Activated naive CD8-positive, alpha-beta T cell treated with anti-CD3 and anti-CD28 coated beads, Interleukin-2, amount 50 U/mL, for 16 hours (primary cell): ENCODE data around the gene ITPKA.
"Not testable (repeated sequence)": the region's sequence is repeated elsewhere in the genome, so short reads cannot be mapped to it uniquely, and the experiment has no call there.

ENCODE experiments used
- DNase-seq: peaks from one replicate; pipeline ENCODE4 v3.0.0-alpha.2; 2020; ENCODE audit warnings: low read depth, low spot score

The ITPKA gene

GRCh38 chr15:41493205-41493901, at the start of gene ITPKA:
TSS of gene ITPKA (plus strand) at chr15:41493874. CDS start at chr15:41493928, 54 bp downstream.
- peak; percentile 86 for DNase-seq

GRCh38 chr15:41445399-41445798, 48.3 kb upstream of the ITPKA start:
- DNase-seq: no peak

GRCh38 chr15:41462084-41462795, 31.4 kb upstream of the ITPKA start:
- DNase-seq: no peak

DNA sequence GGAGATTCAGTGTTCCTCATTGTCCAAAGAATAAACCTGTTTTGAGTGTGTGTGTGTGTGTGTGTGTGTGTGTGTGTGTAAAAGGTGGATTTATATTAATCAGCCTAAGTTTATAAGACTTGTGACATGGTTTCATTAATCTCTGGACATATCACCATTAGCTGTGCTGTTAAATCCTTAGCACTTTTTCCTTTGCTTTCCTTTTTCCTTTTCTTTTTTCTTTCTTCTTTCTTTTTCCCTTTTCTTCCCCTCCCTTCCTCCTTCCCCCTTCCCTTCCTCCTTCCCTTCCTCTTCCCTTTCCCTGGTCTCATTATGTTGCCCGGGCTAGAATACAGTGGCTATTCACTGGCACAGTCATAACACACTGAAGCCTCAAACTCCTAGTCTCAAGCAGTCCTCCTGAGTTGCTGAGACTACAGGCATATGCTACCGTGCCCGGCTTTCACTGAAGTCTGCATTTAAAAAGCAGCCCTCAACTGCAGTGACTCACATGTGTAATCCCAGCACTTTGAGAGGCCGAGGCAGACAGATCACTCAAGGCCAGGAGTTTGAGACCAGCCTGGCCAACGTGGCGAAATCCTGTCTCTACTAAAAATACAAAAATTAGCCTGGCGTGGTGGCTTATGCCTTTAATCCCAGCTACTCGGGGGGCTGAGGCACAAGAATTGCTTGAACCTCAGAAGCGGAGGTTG, 28.6 kb upstream of the ITPKA start:
- DNase-seq: no peak

DNA sequence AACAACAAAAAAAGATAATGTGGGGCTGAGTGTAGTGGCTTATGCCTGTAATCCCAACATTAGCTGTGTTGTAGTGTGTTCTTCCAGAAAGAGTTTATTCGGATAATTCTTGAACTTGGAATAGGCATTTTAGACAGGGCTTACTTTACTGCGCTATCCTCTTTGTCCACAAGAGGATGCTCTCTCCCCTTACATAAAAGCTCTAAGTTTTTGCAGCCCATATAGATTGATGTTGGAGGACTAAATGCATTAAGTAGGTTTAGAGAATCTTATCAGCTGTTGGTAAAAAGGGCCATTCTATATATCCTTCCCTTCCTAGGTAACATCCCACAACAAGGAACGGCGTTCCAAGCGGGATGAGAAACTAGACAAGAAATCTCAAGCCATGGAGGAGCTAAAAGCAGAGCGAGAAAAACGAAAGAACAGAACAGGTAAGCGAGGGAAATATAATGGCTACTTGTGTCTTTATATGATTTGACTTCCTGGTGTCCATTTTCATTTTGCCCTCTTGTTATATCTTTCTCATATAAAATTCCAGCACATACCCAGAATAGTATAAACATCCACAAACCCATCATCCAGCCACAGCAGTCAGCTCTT, 27.8 kb upstream of the ITPKA start:
- no peak for DNase-seq

GRCh38 chr15:41466711-41467110, 27.0 kb upstream of the ITPKA start:
- no peak for DNase-seq

GRCh38 chr15:41469644-41470043, 24.0 kb upstream of the ITPKA start:
- DNase-seq: not testable (repeated sequence)

- no peak for DNase-seq
Measured at GRCh38 chr15:41473418-41473817, 20.3 kb upstream of the ITPKA start.

DNA sequence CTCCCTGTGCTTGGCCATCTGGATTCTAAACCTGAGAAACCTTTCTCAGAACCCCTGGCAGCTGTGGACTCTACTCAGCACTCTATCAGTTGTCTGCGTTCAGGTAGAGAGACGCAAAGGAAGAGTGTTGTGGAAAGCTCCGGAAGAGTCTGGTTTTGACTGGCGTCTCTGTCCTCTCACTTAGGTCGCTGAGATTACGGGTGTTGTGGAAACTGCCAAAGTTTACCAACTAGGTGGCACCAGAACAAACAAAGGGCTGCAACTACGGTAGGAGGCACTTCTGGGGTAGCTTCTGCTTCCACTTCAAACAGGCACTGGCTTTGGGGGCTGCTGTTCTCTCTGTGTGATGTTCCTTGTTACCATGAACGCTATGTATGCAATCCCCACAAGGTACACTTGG, 19.2 kb upstream of the ITPKA start:
- DNase-seq: no peak

DNA sequence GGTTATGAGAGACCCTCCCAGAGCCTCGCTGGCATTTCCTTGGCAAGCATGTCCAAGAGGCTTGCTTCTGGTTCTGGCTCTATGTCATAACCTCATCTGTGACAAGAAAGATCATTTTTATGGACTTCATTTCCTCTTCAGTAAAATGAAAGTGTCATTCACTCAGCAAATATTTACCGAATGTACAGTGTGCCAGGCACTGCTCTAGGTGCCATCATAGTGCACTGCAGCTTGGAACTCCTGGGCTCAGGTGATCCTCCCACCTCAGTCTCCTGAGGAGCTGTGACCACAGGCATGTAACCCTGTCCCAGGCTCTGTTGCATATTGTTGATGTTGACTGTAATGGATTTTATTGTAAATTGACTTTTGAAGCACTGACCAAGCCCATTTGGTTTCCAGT, 18.7 kb upstream of the ITPKA start:
- DNase-seq: no peak

DNA sequence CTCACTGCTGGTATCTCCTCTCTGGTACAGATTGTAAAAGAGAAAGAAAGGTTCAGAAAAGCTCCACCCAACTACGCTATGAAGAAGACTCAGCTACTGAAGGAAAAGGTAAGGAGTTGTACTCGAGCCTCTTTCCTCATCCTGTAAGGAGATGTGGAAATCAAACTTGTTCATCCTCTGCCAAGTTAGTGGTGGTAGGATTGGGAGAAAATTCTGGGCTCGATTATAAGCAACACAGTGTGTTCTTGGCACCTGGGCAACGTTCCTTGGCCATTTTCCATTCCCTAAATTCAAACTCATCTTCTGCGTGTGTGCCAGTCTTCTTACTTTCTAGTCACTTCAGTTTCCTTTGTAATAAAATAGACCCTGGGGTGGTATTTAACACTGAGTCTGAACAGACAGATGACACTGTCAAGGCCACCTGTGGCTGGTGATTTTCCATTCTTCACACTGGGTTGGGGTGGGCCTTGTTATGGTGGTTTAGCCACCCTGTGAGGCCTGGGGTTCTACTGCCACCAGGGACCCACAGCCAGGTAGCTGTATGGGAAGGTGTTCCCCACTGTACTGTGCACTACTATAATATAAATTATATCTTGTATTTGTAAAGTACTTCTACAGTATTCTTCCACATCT, 17.1 kb upstream of the ITPKA start:
- DNase-seq: no peak

DNA sequence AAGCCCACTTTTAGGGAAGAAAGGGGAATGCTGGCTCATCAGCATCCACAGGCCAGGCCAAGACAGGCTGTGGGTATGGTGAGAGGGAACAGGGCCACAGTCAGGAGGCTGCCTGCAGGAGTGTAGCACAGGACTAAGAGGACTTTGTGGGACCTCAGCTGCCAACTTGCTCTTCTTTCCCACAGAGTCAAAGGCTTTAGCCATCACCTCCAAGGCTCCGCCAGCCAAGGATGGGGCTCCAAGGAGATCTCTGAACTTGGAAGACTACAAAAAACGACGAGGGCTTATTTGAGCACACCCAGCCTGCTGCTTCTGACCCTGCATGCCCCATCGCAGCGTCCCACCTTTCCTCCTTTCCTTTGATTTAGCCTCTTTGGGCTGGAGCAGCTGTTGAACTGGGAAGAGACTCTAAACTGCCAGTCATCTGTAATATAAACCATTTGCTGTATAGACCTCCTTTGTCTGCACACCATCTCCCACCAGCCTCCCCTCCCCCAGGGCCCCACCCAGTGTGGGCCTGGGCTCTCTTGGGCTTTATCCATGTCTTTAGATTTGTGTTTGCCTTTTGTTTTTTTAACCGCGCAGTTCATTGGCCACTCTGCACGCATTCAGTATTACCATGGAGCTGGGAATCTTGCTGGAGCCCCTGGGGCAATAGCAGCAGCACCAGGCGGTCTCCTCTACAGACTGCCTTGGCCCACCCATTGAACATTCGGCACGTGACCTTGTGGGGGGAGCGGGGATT, 13.1 kb upstream of the ITPKA start:
- DNase-seq: no peak

GRCh38 chr15:41482110-41482877, 11.4 kb upstream of the ITPKA start:
- no peak for DNase-seq

DNA sequence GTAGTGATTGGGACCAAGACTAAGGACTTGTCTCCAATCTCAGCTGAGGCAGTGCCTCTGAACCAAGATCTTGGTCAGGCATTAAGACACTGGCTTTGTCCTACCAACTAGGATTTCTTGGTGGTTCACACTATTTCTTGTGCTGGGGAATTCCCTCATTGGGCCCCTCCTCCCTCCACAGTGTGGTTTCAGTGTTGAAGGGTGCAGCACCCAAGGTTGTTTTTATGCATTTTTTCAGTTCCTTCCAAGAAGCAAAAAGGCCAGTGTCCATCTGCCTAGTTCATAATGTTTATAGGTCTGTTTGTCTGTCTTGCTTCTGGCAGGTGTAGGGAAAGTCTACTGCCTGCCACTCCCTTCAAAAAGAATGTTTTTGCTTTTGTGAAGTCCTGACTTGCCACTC, 10.6 kb upstream of the ITPKA start:
- no peak for DNase-seq

DNA sequence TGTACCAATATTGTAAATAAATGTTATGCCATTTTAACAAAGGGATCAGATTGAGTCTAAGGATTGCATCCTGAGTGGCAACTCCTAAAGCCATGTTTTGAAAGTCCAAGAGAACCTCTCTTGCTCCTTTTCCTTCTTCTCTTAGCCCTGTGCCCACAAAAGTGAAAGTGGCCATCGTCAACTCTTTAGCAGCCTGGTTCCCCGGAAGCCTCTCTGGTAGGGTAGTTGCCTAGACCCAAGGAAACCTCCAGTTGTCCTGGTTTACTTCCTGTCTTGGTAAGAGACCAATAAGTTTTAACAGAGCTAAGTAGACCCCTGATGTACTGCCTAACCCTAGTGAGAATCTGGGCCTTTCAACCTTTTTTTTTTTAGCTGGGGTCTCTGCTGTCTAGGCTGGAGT, 10.2 kb upstream of the ITPKA start:
- DNase-seq: no peak

DNA sequence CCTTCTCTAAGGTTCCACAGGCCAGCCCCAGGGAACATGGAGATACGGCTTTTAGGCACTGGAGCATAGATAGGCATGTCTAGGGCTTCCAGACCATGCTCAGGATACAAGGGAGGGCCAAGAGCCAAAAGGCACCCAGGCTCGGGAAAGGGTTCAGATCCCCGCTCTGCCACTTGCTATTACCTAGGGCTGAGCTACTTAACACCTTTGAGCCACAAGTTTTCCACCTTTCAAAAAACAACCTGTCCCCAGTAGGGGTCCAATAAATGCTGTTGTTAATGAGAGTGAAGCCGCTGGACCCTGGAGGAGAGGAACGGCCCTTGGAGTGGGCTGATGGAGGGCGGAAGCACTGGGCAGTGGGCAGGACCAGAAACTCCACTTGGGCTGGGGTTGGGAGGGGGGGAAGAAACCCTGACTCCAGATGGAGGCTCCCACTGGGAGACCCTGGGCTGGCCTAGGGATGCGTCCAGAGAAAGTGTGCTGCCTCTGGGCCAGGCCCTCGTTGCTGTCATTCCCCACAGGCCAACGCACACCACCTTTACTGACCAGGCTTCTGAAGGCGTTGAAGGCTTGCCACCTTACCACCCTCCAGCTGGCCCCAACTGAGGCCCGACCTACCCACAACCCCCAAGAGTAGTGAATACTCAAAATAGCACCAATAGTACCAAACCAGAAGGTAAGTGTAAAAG, 8.6 kb upstream of the ITPKA start:
- no peak for DNase-seq

DNA sequence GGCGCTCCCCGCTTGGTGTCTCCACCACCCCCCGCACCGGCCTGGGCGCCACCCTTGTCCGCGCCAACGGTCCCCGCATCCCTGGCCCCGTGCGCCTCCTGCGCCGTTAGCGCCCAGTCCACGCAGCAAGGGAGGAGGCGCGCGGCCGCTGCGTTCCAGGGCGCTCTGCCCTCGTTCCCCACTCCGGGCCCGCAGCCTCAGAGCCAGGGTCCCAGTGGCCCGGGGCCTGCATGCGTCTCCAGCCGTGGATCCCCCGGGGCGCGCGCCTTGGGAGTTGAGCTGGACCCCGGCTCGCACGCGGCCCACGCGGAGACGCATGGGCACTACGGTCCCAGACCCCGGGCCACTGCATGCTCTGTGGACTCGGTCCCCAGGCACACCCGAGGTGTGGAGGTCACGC, 7.4 kb upstream of the ITPKA start:
- no peak for DNase-seq

DNA sequence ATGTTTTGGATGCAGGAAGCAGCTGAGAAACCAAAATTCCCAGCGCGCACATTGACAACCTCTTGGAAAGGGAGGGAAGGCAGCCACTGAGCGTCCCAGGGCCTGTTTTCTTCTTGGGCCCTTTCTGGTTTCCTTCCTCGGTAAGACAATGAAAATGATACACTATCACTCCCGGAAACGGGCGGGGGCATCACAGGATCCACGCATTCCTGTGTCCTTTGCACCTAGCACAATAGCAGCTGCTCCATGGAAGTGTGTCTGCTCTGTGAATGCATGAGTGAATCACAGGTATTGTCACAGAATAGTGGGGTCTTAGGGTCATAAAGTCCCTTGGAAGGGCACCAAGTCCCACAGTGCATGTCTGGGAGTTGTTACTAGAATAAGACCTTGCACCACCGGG, 6.3 kb upstream of the ITPKA start:
- DNase-seq: no peak

GRCh38 chr15:41487802-41488201, 5.9 kb upstream of the ITPKA start:
- no peak for DNase-seq

GRCh38 chr15:41489641-41490040, 4.0 kb upstream of the ITPKA start:
- DNase-seq: no peak
